ENCODE data around the gene CHCT1.

CHCT1 gene

GRCh38 chr17:60442271-60443173 is 20.2 kb downstream of the CHCT1 start:
- DNase-seq (ENCODE audit: low read depth), result peak; percentile 77

GRCh38 chr17:60443713-60444112 is 21.4 kb downstream of the CHCT1 start:
- no peak for DNase-seq (ENCODE audit: low read depth)

GRCh38 chr17:60445144-60445543 is 22.9 kb downstream of the CHCT1 start:
- no peak for DNase-seq (ENCODE audit: low read depth)

GRCh38 chr17:60447375-60447774 is 25.1 kb downstream of the CHCT1 start:
- no peak for DNase-seq (ENCODE audit: low read depth)

- DNase-seq (ENCODE audit: low read depth), result no peak
These were observed 28.8 kb downstream of the CHCT1 start for GRCh38 chr17:60451071-60451470.

- no peak for DNase-seq (ENCODE audit: low read depth)
These were observed 29.7 kb downstream of the CHCT1 start for GRCh38 chr17:60451965-60452364.

- no peak for DNase-seq (ENCODE audit: low read depth)
These were observed 33.1 kb downstream of the CHCT1 start for GRCh38 chr17:60455378-60455777.

GRCh38 chr17:60457148-60457547 is 34.9 kb downstream of the CHCT1 start:
- no peak for DNase-seq (ENCODE audit: low read depth)

- no peak for DNase-seq (ENCODE audit: low read depth)
These were observed 39.3 kb downstream of the CHCT1 start for GRCh38 chr17:60461584-60461983.

- DNase-seq (ENCODE audit: low read depth), result no peak
These were observed 41.0 kb downstream of the CHCT1 start for GRCh38 chr17:60463157-60463835.

- DNase-seq (ENCODE audit: low read depth), result no peak
These were observed 42.1 kb downstream of the CHCT1 start for GRCh38 chr17:60464343-60464742.

GRCh38 chr17:60468371-60468770 is 46.1 kb downstream of the CHCT1 start:
- DNase-seq (ENCODE audit: low read depth), result no peak

- no peak for DNase-seq (ENCODE audit: low read depth)
These were observed 49.2 kb downstream of the CHCT1 start for GRCh38 chr17:60471451-60471850.

- no peak for DNase-seq (ENCODE audit: low read depth)
These were observed 50.2 kb downstream of the CHCT1 start for GRCh38 chr17:60472449-60472848.

- no peak for DNase-seq (ENCODE audit: low read depth)
These were observed 51.5 kb downstream of the CHCT1 start for GRCh38 chr17:60473788-60474187.
